ENCODE results near the gene SS18L1. TPM values are rescaled to one million over a fixed set of nuclear protein-coding genes. Genes with fewer than 3 reads are reported as not detected.
A peak's percentile ranks its signal among the peaks of the same experiment; 100 is the strongest.

Gene SS18L1
- total RNA-seq, 2 experiments from 2014 or later = 19.5 to 23.0 TPM

DNA sequence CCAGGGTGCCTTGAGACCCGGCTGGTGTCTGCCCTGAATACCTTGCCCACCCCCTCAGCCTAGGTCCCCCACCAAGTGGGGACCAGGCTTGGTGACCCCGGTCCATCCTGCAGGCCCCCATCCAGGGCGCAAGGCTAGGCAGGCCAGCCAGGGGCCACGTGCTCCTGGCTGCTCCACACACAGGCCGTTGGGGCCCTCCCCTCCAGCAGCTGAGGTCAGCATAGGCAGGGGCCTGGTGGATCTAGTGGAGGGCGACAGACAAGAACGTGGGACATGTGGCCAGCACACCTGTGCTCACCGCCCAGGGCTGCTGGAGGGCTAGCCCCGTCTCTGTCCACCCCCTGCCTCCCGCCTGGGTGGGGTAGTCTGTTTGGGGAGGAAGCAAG is 84.0 kb downstream of the SS18L1 start:
- ATAC-seq (no peak), DNase-seq (no peak)
- no peak overlapping the region for H3K4me3 Mint-ChIP-seq
- no peaks in the 10 kb centered on the region for H3K36me3 Mint-ChIP-seq
- peaks cover 3% of the 10 kb centered on the region for H3K27me3 Mint-ChIP-seq
- no peaks in the 10 kb centered on the region for H3K9me3 Mint-ChIP-seq (ENCODE audit: low read depth)
- no peaks in the 10 kb centered on the region for H3K4me1 Mint-ChIP-seq
- no peak overlapping the region for H3K27ac Mint-ChIP-seq
- CTCF ChIA-PET = no interaction called here

DNA sequence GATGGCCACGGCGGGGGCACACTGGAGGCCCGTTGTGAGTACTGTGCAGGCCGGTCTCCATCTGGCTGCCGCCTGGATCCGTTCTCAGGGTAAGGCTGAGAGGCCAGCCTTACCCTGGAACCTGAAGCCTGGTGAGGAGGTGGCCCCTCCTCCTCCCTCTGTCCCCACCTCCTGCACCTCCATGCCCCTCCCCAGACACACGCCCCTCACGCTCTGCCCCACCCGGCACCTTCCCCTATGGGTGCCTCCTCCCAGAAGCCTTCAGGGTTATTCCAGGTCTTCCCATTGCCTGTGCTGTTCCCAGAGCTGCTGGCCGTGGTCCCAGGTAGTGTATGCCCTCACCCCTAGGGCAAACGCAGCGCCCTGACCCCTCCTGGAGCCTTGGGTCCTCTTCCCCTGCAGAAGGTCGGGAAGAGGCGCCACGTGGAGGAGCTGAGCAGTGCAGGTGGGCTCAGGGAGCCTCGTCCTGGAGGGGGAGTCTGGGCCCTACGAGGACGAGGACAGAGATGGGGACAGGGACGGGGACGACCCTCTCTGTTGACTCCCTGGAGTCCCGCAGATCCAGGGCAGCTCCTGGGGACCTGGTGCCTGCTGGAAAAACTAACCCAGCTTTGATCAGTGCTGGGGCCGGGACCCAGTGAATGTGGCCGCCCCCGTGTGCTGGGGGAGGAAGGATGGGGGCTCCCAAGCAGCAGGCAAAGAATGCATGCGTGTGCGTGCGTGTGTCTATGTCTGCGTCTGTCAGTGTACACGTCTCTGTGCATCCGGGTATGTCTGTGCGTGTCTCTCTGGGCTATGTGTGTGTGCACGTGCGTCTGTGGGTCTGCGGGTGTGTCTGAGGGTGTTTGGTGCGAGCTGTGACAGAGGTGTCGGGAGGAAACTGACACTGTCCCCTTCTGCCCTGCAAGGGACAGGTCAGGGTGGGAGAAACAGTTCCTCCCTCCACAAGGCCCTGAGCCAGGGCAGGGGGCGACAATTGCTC is 84.7 kb downstream of the SS18L1 start:
- no peaks in the 10 kb centered on the region for H3K36me3 Mint-ChIP-seq
- ATAC-seq (peak; percentile 24), DNase-seq (no peak)
- no peaks in the 10 kb centered on the region for H3K4me1 Mint-ChIP-seq
- CTCF ChIA-PET = no interaction called here
- no peak overlapping the region for H3K4me3 Mint-ChIP-seq
- no peaks in the 10 kb centered on the region for H3K9me3 Mint-ChIP-seq (ENCODE audit: low read depth)
- H3K27me3 Mint-ChIP-seq = no peaks in the 10 kb centered on the region
- no peak overlapping the region for H3K27ac Mint-ChIP-seq

DNA sequence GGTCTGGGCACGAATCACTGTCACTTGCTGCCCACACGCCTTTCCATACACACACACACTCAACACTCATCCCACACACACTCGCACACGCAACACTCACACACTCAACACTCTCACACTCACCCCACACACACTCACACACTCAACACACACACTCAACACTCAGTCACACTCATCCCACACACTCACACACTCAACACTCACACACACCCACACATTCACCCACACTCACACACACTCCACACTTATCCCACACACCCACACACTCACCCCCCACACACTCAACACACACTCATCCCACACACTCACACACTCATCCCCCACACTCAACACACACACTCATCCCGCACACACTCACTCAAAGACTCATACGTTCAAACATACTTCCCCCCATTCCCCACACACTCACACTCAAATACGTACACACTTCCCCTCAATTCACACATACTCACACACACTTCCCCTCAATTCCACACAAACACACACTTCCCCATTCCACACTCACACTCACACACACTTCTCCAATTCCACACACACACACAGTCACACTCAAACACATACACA is 85.5 kb downstream of the SS18L1 start:
- H3K27me3 Mint-ChIP-seq = no peaks in the 10 kb centered on the region
- no peak overlapping the region for H3K4me3 Mint-ChIP-seq
- H3K27ac Mint-ChIP-seq = no peak overlapping the region
- H3K9me3 Mint-ChIP-seq (ENCODE audit: low read depth) = no peaks in the 10 kb centered on the region
- ATAC-seq (no peak), DNase-seq (no peak)
- no peaks in the 10 kb centered on the region for H3K36me3 Mint-ChIP-seq
- H3K4me1 Mint-ChIP-seq = no peaks in the 10 kb centered on the region
- CTCF ChIA-PET = no interaction called here

DNA sequence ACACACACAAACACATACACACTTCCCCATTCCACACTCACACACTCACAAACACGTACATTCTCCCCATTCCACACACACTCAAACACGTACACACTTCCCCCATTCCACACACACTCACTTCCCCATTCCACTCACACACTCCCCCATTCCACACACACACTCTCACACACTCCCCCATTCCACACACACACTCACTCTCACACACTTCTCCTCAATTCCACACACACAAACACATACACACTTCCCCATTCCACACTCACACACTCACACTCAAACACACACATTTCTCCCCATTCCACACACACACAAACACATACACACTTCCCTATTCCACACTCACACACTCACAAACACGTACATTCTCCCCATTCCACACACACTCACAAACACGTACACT is 86.1 kb downstream of the SS18L1 start:
- Mint-ChIP-seq H3K27ac (no peak overlapping the region), H3K4me3 (no peak overlapping the region), H3K27me3 (no peaks in the 10 kb centered on the region), H3K4me1 (no peaks in the 10 kb centered on the region), H3K9me3 (ENCODE audit: low read depth) (no peaks in the 10 kb centered on the region), H3K36me3 (no peaks in the 10 kb centered on the region)
- DNase-seq = no peak
- CTCF ChIA-PET = no interaction called here
- ATAC-seq = no peak

- CTCF ChIA-PET = no interaction called here
- no peak overlapping the region for H3K27ac Mint-ChIP-seq
These were observed 86.7 kb downstream of the SS18L1 start for GRCh38 chr20:62230276-62230675.

GRCh38 chr20:62230696-62231095 is 87.1 kb downstream of the SS18L1 start:
- Mint-ChIP-seq H3K9me3 (ENCODE audit: low read depth) (no peaks in the 10 kb centered on the region), H3K36me3 (no peaks in the 10 kb centered on the region), H3K4me3 (no peak overlapping the region), H3K4me1 (no peaks in the 10 kb centered on the region), H3K27ac (no peak overlapping the region), H3K27me3 (no peaks in the 10 kb centered on the region)
- CTCF ChIA-PET = no interaction called here
- ATAC-seq (no peak), DNase-seq (no peak)

More at GRCh38 chr20:62230276-62230675, 86.7 kb downstream of the SS18L1 start:
- no peak for ATAC-seq
- DNase-seq = no peak
- Mint-ChIP-seq H3K4me1 (no peaks in the 10 kb centered on the region), H3K4me3 (no peak overlapping the region), H3K36me3 (no peaks in the 10 kb centered on the region), H3K9me3 (ENCODE audit: low read depth) (no peaks in the 10 kb centered on the region), H3K27me3 (no peaks in the 10 kb centered on the region)

- no peak overlapping the region for H3K27ac Mint-ChIP-seq
- no peaks in the 10 kb centered on the region for H3K36me3 Mint-ChIP-seq
- no peaks in the 10 kb centered on the region for H3K4me1 Mint-ChIP-seq
- no peak overlapping the region for H3K4me3 Mint-ChIP-seq
- ATAC-seq (no peak), DNase-seq (no peak)
- no peaks in the 10 kb centered on the region for H3K27me3 Mint-ChIP-seq
- H3K9me3 Mint-ChIP-seq (ENCODE audit: low read depth) = no peaks in the 10 kb centered on the region
- CTCF ChIA-PET = no interaction called here
These were observed 87.7 kb downstream of the SS18L1 start for GRCh38 chr20:62231292-62231691.

Other genes with a start within 250 kb of the SS18L1 start
- 10 to 100 TPM; 21.1 to 24.2 TPM for gene TAF4, start 77.9 kb upstream of the SS18L1 start, total RNA-seq
- gene LSM14B, start 21.3 kb upstream of the SS18L1 start, total RNA-seq = 10 to 100 TPM; 34.6 to 34.8 TPM
- gene PSMA7, start 375 bp upstream of the SS18L1 start, total RNA-seq = 100 to 1,000 TPM; 287 to 359 TPM
- 10 to 100 TPM; 34.0 to 40.1 TPM for gene MTG2, start 39.3 kb downstream of the SS18L1 start, total RNA-seq
- not detected for gene HRH3, start 76.5 kb downstream of the SS18L1 start, total RNA-seq
- 10 to 100 TPM; 27.1 TPM for gene OSBPL2, start 94.8 kb downstream of the SS18L1 start, total RNA-seq
- gene ADRM1, start 159.2 kb downstream of the SS18L1 start, total RNA-seq = 100 to 1,000 TPM; 105 to 133 TPM
- 1 to 10 TPM in 1 of 2 experiments, under 1 TPM in 1; 0.99 to 1.9 TPM for gene LAMA5, start 223.5 kb downstream of the SS18L1 start, total RNA-seq
- 1,000 to 10,000 TPM; 1,634 to 1,703 TPM for gene RPS21, start 243.3 kb downstream of the SS18L1 start, total RNA-seq